Breast epithelium (tissue), 4 donors: ENCODE measurements around the gene TMEM170A. TPM values are rescaled to one million over a fixed set of nuclear protein-coding genes. Genes with fewer than 3 reads are reported as not detected.

ENCODE experiments used
- DNase-seq, 2 donors: peaks; one replicate each; pipeline ENCODE4 v3.0.0-alpha.2; 2019; ENCODE audit warnings: low spot score in 2 of 2
- H3K27ac ChIP-seq, 2 donors: fragments of 200-600 bp; sonication (generic) in 1 of 2; one replicate each; pipeline ENCODE4 v1.5.1; 2016 to 2019; ENCODE audit warnings: mild to moderate bottlenecking in 1 of 2
- H3K27me3 ChIP-seq, 2 donors: fragments of 200-600 bp; sonication (generic) in 1 of 2; one replicate each; pipeline versions ENCODE4 v1.5.1 to v1.6.0; 2017 to 2019; ENCODE audit warnings: control low read depth in 1 of 2, mild to moderate bottlenecking in 1 of 2
- H3K36me3 ChIP-seq: fragments of 200-600 bp; one replicate; pipeline ENCODE4 v1.5.1; 2019
- H3K4me1 ChIP-seq, 2 donors: fragments of 200-600 bp; sonication (generic); one replicate each; pipeline ENCODE4 v1.5.1; 2016 to 2019; ENCODE audit warnings: control low read depth in 1 of 2
- H3K4me3 ChIP-seq, 3 donors: fragments of 200-600 bp; sonication (generic); 1 replicate in 2 of 3; 2 replicates in 1 of 3; pipeline ENCODE4 v1.5.1; 2016 to 2019; ENCODE audit warnings: mild to moderate bottlenecking in 3 of 3, moderate library complexity in 2 of 3
- H3K9me3 ChIP-seq, 2 donors: fragments of 200-600 bp; sonication (generic) in 1 of 2; one replicate each; pipeline ENCODE4 v1.5.1; 2016 to 2019; ENCODE audit warnings: control low read depth in 1 of 2
- POLR2A ChIP-seq: fragments of 450-650 bp; IDR thresholded peaks from one replicate; pipeline ENCODE4 v1.6.1; 2016; ENCODE audit warnings: antibody characterized with exemption, mild to moderate bottlenecking, moderate library complexity
- POLR2AphosphoS5 ChIP-seq, 3 donors: sonication (generic); formaldehyde crosslinking; IDR thresholded peaks; one replicate each; pipeline ENCODE4 v1.6.1; 2017; ENCODE audit warnings: antibody characterized with exemption in 3 of 3
- intact Hi-C: fragments of 100-400 bp; cut with DNase I; formaldehyde crosslinking; loops from one replicate; pipeline ENCODE4 v1.15.1; 2023; ENCODE audit warnings: low total_unique reads
- total RNA-seq, 3 donors: library from RNA; depleted of rRNA; stranded (reverse); fragments of >200 nt; gene quantifications; one replicate each; pipeline ENCODE4 v1.1.0, GENCODE V29; 2016
- TF ChIP-seq, protein P1 (sequence below), 3 donors: fragments of 450-650 bp; IDR thresholded peaks; one replicate each; pipeline ENCODE4 v1.5.1; 2016 to 2017; ENCODE audit warnings: antibody characterized with exemption in 3 of 3, mild to moderate bottlenecking in 3 of 3, moderate library complexity in 3 of 3

Gene TMEM170A
- total RNA-seq, 3 donors from 2014 or later, result 12.8 to 36.3 (median 22.0) TPM

DNA sequence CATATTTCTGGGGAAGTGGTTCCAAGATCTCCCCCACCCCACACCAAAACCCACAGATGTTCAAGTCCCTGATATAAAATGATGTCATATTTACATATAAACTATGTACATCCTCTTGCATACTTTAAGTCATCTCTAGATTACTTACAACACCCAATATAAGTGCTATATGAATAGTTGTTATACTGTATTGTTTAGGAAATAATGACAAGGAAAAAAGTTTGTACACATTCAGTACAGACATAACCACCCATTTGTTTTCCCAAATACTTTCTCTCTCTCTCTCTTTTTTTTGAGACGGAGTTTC, 42.7 kb downstream of the TMEM170A start:
- no peak overlapping the region for H3K4me3 ChIP-seq
- no peak for DNase-seq
- no peaks in the 10 kb centered on the region for H3K27me3 ChIP-seq
- no peaks in the 10 kb centered on the region for H3K9me3 ChIP-seq
- H3K27ac ChIP-seq, result peak overlapping the region in 1 of 2 donors; percentile 41
- no peaks in the 10 kb centered on the region for H3K4me1 ChIP-seq
- no peaks in the 10 kb centered on the region for H3K36me3 ChIP-seq
- intact Hi-C loops, result loop anchor here (5.0 kb wide), 1 partner anchor 959 kb away; no protein-coding TSS in a partner anchor
- TF ChIP-seq POLR2A, result no peak
- no peak for TF ChIP-seq POLR2AphosphoS5 (IDR thresholded peaks at IDR 0.05)
- TF ChIP-seq, protein P1, sequence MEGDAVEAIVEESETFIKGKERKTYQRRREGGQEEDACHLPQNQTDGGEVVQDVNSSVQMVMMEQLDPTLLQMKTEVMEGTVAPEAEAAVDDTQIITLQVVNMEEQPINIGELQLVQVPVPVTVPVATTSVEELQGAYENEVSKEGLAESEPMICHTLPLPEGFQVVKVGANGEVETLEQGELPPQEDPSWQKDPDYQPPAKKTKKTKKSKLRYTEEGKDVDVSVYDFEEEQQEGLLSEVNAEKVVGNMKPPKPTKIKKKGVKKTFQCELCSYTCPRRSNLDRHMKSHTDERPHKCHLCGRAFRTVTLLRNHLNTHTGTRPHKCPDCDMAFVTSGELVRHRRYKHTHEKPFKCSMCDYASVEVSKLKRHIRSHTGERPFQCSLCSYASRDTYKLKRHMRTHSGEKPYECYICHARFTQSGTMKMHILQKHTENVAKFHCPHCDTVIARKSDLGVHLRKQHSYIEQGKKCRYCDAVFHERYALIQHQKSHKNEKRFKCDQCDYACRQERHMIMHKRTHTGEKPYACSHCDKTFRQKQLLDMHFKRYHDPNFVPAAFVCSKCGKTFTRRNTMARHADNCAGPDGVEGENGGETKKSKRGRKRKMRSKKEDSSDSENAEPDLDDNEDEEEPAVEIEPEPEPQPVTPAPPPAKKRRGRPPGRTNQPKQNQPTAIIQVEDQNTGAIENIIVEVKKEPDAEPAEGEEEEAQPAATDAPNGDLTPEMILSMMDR (IDR thresholded peaks at IDR 0.05), result no peak

DNA sequence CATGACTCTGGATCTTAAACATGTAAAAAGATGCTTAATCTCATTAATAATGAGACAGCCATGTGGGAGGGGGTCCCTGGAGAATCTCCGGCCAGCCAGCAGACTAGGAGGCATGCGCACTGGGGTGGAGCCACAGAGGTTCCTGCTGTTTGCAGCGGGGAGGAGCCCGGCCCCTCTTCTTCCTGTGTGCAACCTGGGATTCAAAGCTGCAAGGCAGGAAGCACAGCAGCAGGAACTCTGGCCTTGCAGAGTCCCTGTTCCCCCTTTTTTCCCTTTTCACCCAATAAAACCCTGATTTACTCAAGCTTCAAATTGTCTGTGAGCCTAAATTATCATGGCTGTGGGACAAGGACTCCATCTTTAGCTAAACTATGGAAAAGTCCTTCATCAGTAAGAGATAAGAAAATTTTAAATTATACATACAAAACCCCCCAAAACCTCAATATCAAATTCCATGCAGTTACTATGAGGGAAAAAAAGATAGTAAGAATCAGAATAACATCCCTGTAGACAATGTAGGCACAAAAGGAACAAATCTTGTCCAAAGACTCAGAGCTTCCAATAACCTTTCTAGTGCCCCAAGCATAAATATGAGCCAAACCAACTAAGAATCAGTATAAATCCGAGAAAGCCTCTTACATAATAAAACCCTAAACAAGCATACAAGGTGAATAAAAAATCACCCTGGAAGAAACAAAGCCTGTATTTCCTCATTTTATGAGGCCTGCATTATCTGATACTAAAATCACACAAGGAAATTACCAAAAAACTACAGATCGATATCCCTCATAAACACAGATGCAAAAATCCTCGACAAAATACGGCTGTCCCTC, 43.3 kb downstream of the TMEM170A start:
- no peaks in the 10 kb centered on the region for H3K36me3 ChIP-seq
- no peaks in the 10 kb centered on the region for H3K9me3 ChIP-seq
- peak in 1 of 2 donors; percentile 39 for DNase-seq
- H3K27me3 ChIP-seq, result no peaks in the 10 kb centered on the region
- peak overlapping the region in 1 of 3 donors; percentile 38 for H3K4me3 ChIP-seq
- TF ChIP-seq POLR2AphosphoS5 (IDR thresholded peaks at IDR 0.05), result no peak
- TF ChIP-seq POLR2A, result no peak
- TF ChIP-seq, protein P1 (IDR thresholded peaks at IDR 0.05), result no peak
- intact Hi-C loops, result loop anchor here (5.0 kb wide), 1 partner anchor 959 kb away; no protein-coding TSS in a partner anchor
- peak overlapping the region in 1 of 2 donors; percentile 41 for H3K27ac ChIP-seq
- no peaks in the 10 kb centered on the region for H3K4me1 ChIP-seq

DNA sequence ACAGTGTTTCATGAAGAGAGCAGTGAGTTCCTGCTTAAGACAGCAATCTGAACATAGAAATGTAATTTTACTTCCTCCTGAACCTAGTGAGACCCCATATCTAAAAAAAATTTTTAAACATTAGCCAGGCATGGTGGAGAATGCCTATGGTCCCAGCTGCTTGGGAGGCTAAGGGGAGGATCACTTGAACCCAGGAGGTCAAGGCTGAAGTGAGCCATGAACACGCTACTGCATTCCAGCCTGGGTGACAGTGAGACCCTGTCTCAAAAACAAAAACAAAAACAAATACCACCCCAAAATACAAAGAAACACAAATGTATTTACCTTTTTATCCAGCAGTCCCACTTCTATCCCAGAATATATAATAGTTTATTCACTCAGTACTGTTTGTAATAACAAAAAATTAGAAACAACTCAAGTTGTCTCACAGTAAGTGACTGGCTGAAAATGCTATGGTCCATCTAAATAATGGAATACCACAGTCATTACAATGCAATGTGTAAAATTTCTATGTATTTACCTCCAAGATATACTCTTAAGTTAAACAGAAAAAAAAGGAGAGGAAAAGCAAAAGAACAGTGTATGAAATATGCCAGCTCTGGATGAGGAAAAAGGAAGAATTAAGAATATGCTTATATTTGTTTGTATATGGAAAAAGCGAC, 47.5 kb downstream of the TMEM170A start:
- intact Hi-C loops, result no loop called here
- H3K4me3 ChIP-seq, result no peak overlapping the region
- H3K27me3 ChIP-seq, result no peaks in the 10 kb centered on the region
- no peaks in the 10 kb centered on the region for H3K9me3 ChIP-seq
- no peak for DNase-seq
- TF ChIP-seq, protein P1 (IDR thresholded peaks at IDR 0.05), result no peak
- TF ChIP-seq POLR2AphosphoS5 (IDR thresholded peaks at IDR 0.05), result no peak
- TF ChIP-seq POLR2A, result no peak
- H3K27ac ChIP-seq, result no peak overlapping the region
- H3K36me3 ChIP-seq, result no peaks in the 10 kb centered on the region
- H3K4me1 ChIP-seq, result no peaks in the 10 kb centered on the region

DNA sequence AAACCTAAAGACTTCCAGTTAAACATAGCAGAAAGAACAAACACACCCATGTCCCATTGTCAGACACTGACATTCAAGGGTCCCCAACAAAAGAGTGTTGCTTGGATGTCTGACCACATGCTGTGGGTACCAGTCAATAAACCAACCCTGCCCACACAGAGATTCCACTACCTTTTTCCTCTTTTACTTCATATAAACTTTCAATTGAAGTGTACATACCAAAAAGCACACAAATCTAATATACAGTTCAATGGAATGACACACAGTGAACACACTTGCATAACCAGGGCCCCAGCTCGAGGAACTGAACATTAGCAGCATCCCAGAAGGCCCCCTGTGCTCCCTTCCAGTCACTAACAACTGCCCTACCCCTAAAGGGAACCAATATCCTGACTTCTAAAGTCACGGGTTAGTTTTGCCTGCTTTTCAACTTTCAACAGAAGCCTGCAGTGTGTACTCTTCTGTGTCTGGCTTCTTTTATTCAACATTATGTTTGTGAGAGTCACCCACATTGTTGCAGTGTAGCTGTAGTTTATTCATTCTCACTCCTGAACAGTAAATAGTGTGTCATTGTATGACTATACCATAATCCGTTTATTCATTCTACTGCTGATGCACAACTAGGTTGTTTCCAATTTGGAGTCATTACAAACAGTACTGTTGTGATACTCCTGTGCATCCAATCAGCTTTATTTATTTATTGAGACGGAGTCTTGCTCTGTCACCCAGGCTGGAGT, 49.2 kb downstream of the TMEM170A start:
- no peaks in the 10 kb centered on the region for H3K36me3 ChIP-seq
- H3K4me3 ChIP-seq, result no peak overlapping the region
- intact Hi-C loops, result no loop called here

More for the DNA sequence above, 49.2 kb downstream of the TMEM170A start:
- no peaks in the 10 kb centered on the region for H3K4me1 ChIP-seq
- H3K27me3 ChIP-seq, result no peaks in the 10 kb centered on the region
- DNase-seq, result no peak
- no peak for TF ChIP-seq POLR2AphosphoS5 (IDR thresholded peaks at IDR 0.05)
- TF ChIP-seq POLR2A, result no peak
- TF ChIP-seq, protein P1 (IDR thresholded peaks at IDR 0.05), result no peak
- no peaks in the 10 kb centered on the region for H3K9me3 ChIP-seq
- no peak overlapping the region for H3K27ac ChIP-seq
